ENCODE measurements around the gene CMSS1.

- TF ChIP-seq, protein P1, sequence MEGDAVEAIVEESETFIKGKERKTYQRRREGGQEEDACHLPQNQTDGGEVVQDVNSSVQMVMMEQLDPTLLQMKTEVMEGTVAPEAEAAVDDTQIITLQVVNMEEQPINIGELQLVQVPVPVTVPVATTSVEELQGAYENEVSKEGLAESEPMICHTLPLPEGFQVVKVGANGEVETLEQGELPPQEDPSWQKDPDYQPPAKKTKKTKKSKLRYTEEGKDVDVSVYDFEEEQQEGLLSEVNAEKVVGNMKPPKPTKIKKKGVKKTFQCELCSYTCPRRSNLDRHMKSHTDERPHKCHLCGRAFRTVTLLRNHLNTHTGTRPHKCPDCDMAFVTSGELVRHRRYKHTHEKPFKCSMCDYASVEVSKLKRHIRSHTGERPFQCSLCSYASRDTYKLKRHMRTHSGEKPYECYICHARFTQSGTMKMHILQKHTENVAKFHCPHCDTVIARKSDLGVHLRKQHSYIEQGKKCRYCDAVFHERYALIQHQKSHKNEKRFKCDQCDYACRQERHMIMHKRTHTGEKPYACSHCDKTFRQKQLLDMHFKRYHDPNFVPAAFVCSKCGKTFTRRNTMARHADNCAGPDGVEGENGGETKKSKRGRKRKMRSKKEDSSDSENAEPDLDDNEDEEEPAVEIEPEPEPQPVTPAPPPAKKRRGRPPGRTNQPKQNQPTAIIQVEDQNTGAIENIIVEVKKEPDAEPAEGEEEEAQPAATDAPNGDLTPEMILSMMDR (IDR thresholded peaks at IDR 0.05): no peak
- no peak for TF ChIP-seq POLR2A (IDR thresholded peaks at IDR 0.05)
These were observed 348.4 kb downstream of the CMSS1 start for GRCh38 chr3:100165926-100166550.

Measured in heart left ventricle (tissue), 13 donors.